HG03025 (cell line): ENCODE results near the gene SENP5.
"Not testable (repeated sequence)": the region's sequence is repeated elsewhere in the genome, so short reads cannot be mapped to it uniquely, and the experiment has no call there.

Experiments
- ATAC-seq: cut with Tn5 transposase; IDR thresholded peaks from one replicate; pipeline ENCODE4 v1.9.1; 2021; ENCODE audit warnings: mild to moderate bottlenecking, moderate library complexity; ENCODE audit not compliant: unreplicated experiment, low FRiP score

Gene SENP5

GRCh38 chr3:196867507-196868296 is at the start of gene SENP5:
Gene SENP5 (plus strand): TSS chr3:196867920. CDS start chr3:196885182, 17,262 bp downstream.
- peak; percentile 80 for ATAC-seq

GRCh38 chr3:196821806-196822355 is 45.8 kb upstream of the SENP5 start:
- ATAC-seq = no peak

GRCh38 chr3:196829651-196830050 is 38.1 kb upstream of the SENP5 start:
- not testable (repeated sequence) for ATAC-seq

GRCh38 chr3:196835086-196835485 is 32.6 kb upstream of the SENP5 start:
- no peak for ATAC-seq

GRCh38 chr3:196836626-196837025 is 31.1 kb upstream of the SENP5 start:
- ATAC-seq = not testable (repeated sequence)

- ATAC-seq = no peak
These were observed 29.8 kb upstream of the SENP5 start for GRCh38 chr3:196837819-196838420.

- not testable (repeated sequence) for ATAC-seq
These were observed 28.4 kb upstream of the SENP5 start for GRCh38 chr3:196839351-196839750.

- ATAC-seq = no peak
These were observed 24.9 kb upstream of the SENP5 start for GRCh38 chr3:196842567-196843434.

- no peak for ATAC-seq
These were observed 24.1 kb upstream of the SENP5 start for GRCh38 chr3:196843435-196844110.

- ATAC-seq = not testable (repeated sequence)
These were observed 23.2 kb upstream of the SENP5 start for GRCh38 chr3:196844235-196845219.

GRCh38 chr3:196848375-196848774 is 19.3 kb upstream of the SENP5 start:
- not testable (repeated sequence) for ATAC-seq

- no peak for ATAC-seq
These were observed 18.5 kb upstream of the SENP5 start for GRCh38 chr3:196849180-196849741.

- not testable (repeated sequence) for ATAC-seq
These were observed 4.7 kb upstream of the SENP5 start for GRCh38 chr3:196863000-196863399.

GRCh38 chr3:196867155-196867506 is 589 bp upstream of the SENP5 start:
- ATAC-seq = no peak

- ATAC-seq = peak; percentile 18
These were observed 559 bp downstream of the SENP5 start for GRCh38 chr3:196868297-196868661.

GRCh38 chr3:196872316-196872715 is 4.6 kb downstream of the SENP5 start:
- no peak for ATAC-seq

- not testable (repeated sequence) for ATAC-seq
These were observed 6.9 kb downstream of the SENP5 start for GRCh38 chr3:196874511-196875094.

GRCh38 chr3:196875258-196875657 is 7.5 kb downstream of the SENP5 start:
- ATAC-seq = no peak
